ENCODE results near the gene PNPLA7.

GRCh38 chr9:137476856-137477255, 73.3 kb downstream of the PNPLA7 start:
- TF ChIP-seq CTCF (IDR thresholded peaks at IDR 0.05), result no peak
- TF ChIP-seq POLR2A (IDR thresholded peaks at IDR 0.05), result no peak

Data from thyroid gland (tissue), 4 donors.